ENCODE results near the gene BAK1.
"Not testable (repeated sequence)": the region's sequence is repeated elsewhere in the genome, so short reads cannot be mapped to it uniquely, and the experiment has no call there.

Gene BAK1

DNA sequence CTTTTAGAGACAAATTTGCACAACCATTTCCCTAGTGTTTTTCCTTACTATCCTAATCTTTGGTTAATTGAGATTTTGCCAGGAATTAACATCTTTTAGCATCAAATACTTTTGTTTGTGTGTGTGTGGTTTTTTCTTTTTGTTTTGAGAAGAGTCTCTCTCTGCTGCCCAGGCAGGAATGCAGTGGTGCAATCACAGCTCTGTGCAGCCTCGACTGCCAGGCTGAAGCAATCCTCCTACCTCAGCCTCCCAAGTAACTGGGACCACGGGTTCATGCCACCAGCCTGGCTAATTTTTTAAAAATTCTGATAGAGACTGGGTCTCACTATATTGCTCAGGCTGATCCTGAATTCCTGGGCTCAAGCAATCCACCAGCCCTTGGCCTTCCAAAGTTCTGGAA lies 28.5 kb downstream of the BAK1 start:
- no peak for DNase-seq (ENCODE audit: low spot score)

DNA sequence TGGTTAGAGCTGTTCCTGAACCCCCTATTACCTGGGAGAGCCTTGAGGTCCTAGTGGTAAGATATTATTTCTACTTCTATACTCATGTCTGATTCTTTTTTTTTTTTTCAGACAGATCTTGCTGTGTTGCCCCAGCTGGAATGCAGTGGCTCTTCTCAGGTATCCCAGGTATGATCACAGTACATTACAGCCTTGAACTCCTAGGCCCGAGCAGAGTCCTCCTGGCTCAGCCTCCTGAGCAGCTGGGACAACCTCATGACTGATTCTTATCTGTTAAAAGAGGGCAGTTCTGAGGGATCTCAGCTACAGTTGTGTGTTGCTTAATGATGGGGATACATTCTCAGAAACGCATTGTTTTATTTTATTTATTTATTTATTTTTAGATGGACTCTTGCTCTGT lies 30.2 kb downstream of the BAK1 start:
- no peak for DNase-seq (ENCODE audit: low spot score)

DNA sequence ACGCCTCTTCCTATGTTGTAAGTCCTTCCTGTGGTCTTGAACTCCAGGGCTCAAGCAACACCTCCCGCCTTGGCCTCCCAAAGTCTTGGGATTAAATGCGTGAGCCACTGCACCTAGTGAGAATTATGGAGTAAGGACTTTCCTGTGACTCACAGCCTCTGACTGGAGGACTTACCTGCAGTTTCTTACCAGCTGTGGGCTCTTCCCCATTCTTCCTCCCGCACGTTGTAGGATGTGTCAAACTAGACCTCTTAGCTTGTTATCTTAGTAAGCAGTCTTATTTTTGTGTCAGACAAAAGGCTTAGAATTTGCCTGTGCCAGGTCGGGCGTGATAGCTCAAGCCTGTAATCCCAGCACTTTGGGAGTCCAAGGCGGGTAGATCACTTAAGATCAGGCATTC lies 30.9 kb downstream of the BAK1 start:
- DNase-seq (ENCODE audit: low spot score), result no peak

DNA sequence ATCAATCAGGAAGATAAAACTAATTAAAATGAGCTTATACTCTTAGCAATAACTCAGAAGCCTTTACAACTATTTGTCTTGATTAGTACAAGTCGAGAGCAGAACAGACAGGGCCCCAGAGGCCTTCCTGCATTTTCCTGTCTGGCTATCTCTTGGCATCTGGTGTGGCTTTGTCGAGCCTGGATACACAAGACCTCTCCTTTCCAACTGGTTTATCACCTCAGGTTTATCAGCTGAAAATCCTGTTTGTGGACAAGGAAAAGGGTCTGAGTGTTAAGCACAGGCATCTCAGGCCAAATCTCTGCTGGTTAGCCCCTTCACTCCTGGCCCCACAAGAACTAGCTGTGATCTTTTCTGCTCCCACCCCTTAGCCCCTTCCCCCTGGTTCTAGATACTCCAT lies 32.6 kb downstream of the BAK1 start:
- DNase-seq (ENCODE audit: low spot score), result no peak

DNA sequence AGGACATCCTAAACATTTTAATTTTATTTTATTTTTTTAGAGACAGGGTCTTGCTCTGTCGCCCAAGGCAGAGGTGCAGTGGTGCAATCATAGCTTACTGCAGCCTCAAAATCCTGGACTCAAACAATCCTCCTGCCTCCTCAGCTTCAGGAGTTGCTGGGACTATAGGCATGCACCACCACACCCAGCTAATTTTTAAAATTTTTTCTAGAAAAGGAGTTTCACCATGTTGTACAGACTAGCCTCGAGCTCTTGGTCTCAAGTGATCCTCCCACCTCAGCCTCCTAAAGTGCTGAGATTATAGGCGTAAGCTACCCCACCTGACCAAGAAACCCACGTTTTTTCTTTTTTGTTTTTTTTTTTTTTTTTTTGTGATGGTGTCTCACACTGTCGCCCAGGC lies 33.3 kb downstream of the BAK1 start:
- DNase-seq (ENCODE audit: low spot score), result no peak

DNA sequence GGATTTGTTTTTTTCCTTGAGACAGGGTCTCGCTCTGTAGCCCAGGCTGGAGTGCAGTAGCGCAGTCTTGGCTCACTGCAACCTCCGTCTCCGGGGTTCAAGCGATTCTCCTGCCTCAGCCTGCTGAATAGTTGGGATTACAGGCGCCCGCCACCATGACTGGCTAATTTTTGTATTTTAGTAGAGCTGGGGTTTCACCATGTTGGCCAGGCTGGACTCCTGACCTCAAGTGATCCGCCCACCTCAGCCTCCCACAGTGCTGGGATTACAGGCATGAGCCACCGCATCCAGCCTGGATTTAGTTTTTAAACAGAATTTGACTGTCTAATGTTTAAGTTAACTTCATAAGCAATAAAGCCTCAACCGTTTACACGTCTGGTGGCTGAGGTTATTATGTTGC lies 34.8 kb downstream of the BAK1 start:
- not testable (repeated sequence) for DNase-seq (ENCODE audit: low spot score)

DNA sequence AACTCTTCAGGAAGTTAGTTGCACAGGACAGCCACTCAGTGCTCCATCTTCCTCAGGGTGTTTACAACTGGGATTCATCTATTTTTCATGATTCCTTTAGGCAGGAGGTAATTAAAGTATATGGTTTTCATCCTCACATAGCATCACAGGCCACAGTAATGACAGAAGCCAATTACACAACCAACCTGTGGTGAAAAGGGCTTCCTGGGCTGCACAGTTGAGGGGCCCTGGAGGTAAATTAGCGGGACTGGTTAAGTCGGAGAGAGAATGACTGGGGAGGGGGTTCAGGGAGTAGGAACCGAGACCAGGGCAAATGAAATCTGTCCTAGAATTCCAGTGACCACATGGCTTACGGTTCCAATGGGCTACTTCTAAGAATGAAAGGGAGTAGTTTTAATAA lies 37.0 kb downstream of the BAK1 start:
- DNase-seq (ENCODE audit: low spot score), result no peak

DNA sequence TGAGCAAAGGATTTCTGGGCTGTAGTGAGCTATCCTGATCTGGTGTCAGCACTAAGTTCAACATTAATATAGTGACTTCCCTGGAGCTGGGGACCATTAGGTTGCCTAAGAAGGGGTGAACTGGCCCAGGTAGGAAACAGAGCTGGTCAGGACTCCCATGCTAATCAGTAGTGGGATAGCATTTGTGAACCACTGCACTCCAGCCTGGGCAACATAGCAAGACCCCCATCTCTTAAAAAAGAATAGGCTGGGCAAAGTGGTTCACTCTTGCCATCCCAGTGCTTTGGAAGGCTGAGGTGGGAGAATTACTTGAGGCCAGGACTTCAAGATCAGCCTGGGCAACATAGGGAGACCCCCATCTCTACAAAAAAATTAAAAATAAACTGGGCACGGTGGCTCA lies 39.3 kb downstream of the BAK1 start:
- no peak for DNase-seq (ENCODE audit: low spot score)

DNA sequence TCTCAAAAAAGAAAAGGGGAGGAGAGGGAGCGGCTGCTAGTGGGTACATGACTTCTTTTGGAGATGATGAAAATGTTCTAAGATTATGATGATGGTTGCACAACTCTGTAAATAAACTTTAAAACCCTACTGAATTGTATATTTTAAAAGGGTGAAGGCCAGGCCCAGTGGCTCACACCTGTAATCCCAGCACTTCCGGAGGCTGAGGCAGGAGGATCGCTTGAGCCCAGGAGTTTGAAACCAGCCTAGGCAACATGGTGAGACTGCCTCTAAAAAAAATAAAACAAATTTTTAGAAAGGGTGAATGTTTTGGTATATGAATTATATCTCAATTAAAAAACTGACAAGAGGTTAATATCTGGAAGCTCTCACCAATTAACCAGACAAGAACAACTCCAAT lies 45.4 kb downstream of the BAK1 start:
- DNase-seq (ENCODE audit: low spot score), result no peak

DNA sequence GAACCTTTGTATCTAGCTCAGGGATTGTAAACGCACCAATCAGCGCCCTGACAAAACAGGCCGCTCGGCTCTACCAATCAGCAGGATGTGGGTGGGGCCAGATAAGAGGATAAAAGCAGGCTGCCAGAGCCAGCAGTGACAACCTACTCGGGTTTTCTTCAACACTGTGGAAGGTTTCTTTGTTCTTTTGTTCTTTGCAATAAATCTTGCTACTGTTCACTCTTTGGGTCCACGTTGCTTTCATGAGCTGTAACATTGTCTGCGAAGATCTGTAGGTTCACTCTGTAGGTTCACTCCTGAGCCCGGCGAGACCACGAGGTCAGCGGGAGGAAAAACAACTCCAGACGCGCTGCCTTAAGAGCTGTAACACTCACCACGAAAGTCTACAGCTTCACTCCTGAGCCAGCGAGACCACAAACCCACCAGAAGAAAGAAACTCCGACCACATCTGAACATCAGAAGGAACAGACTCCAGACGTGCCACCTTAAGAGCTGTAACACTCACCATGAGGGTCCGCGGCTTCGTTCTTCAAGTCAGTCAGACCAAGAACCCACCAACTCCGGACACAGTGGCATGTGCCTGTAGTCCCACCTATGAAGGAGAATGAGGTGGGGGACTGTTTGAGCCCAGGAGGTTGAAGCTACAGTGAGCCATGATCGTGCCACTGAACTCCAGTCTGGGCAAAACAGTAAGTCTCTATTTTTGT lies 46.8 kb downstream of the BAK1 start:
- not testable (repeated sequence) for DNase-seq (ENCODE audit: low spot score)

DNA sequence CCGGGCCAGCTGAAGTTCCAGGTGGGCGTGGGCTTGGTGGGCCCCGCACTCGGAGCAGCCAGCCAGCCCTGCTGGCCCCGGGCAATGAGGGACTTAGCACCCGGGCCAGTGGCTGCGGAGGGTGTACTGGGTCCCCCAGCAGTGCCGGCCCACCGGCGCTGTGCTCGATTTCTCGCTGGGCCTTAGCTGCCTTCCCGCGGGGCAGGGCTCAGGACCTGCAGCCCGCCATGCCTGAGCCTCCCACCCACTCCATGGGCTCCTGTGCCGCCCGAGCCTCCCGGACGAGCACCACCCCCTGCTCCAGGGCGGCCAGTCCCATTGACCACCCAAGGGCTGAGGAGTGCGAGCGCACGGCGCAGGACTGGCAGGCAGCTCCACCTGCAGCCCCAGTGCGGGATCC lies 47.6 kb downstream of the BAK1 start:
- not testable (repeated sequence) for DNase-seq (ENCODE audit: low spot score)

DNA sequence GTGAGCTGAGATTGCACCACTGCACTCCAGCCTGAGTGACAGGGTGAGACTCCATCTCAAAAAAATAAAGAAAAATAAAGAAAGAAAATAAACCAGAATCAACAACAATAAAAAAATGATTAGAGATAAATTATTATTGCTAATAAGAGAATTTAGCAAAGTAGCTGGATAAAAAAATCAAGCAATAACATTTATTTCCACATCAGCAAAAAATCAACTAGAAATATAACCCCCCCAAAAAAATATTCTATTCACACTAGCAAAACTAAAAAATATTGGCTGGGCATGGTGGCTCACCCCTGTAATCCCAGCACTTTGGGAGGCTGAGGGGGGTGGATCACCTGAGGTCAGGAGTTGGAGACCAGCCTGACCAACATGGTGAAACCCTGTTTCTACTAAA lies 49.5 kb downstream of the BAK1 start:
- DNase-seq (ENCODE audit: low spot score), result not testable (repeated sequence)

Data from AG20443 (cell line).